K562 (cell line): ENCODE results near the gene LTBP4. TPM values are rescaled to one million over a fixed set of nuclear protein-coding genes. Genes with fewer than 3 reads are reported as not detected.

ENCODE experiments used
- ARID1B ChIP-seq: fragments of 450-650 bp; IDR thresholded peaks from 2 replicates; pipeline ENCODE4 v1.6.1; 2016; ENCODE audit warnings: antibody characterized with exemption, mild to moderate bottlenecking, inconsistent platforms
- CHD4 ChIP-seq: fragments of 200-600 bp; sonication (generic); IDR thresholded peaks from 3 replicates; pipeline ENCODE4 v1.6.1; 2012; ENCODE audit warnings: low read depth, mild to moderate bottlenecking, mixed read lengths, low read length, inconsistent platforms; ENCODE audit not compliant: insufficient read depth, insufficient replicate concordance, poor library complexity, severe bottlenecking
- CLOCK ChIP-seq: fragments of 250-450 bp; sonication (Bioruptor Pico); IDR thresholded peaks from 2 replicates; pipeline ENCODE4 v1.4.0; 2020; ENCODE audit warnings: mild to moderate bottlenecking, moderate library complexity, borderline replicate concordance
- DLX4 ChIP-seq: fragments of 250-450 bp; sonication (Bioruptor Pico); IDR thresholded peaks from 2 replicates; pipeline ENCODE4 v1.6.1; 2021; ENCODE audit warnings: mild to moderate bottlenecking
- DPF2 ChIP-seq: fragments of 450-650 bp; IDR thresholded peaks from 2 replicates; pipeline ENCODE4 v1.6.1; 2016
- MECOM ChIP-seq: fragments of 250-450 bp; sonication (Bioruptor Pico); IDR thresholded peaks from 2 replicates; pipeline ENCODE4 v1.8.0; 2022; ENCODE audit warnings: inconsistent platforms
- PRMT5 ChIP-seq: sonication (generic); formaldehyde crosslinking; IDR thresholded peaks from 2 replicates; pipeline ENCODE4 v1.5.0; 2020; ENCODE audit warnings: missing genetic modification reagents
- SIRT6 ChIP-seq: IDR thresholded peaks from one replicate; pipeline ENCODE4 v1.6.1; 2012; ENCODE audit warnings: low read depth, mild to moderate bottlenecking, control low read depth, inconsistent platforms, low read length, moderate library complexity
- ZFX ChIP-seq: sonication (generic); formaldehyde crosslinking; IDR thresholded peaks from 2 replicates; pipeline ENCODE4 v1.8.0; 2022; ENCODE audit warnings: mild to moderate bottlenecking, missing genetic modification reagents, moderate library complexity
- ZNF318 ChIP-seq, 2 experiments: fragments of 450-650 bp; IDR thresholded peaks; 2 replicates each; pipeline ENCODE4 v1.6.1; 2016; ENCODE audit warnings: mild to moderate bottlenecking in 2 of 2, borderline replicate concordance in 1 of 2, low read depth in 1 of 2, moderate library complexity in 1 of 2
- ZNF655 ChIP-seq: fragments of 250-450 bp; sonication (Bioruptor Pico); IDR thresholded peaks from 2 replicates; pipeline ENCODE4 v1.5.0; 2021
- ZZZ3 ChIP-seq: fragments of 450-650 bp; IDR thresholded peaks from 2 replicates; pipeline ENCODE4 v1.6.1; 2016; ENCODE audit warnings: antibody characterized with exemption, mild to moderate bottlenecking, moderate library complexity
- polyA plus RNA-seq, 8 experiments: library from polyadenylated mRNA; depleted of rRNA in 4 of 8; stranded (reverse) in 5 of 8; unstranded in 3 of 8; fragments of >200 nt; fragmentation: Nextera tagmentation in 2 of 8; fragmentation: Illumina TruSeq in 1 of 8; extraction: Ambion mirVana in 2 of 8; extraction: Trizol in 1 of 8; gene quantifications; 2 replicates each; pipeline versions ENCODE4 v1.2.1 to v1.2.3, GENCODE V29; 2011 to 2014; ENCODE audit warnings: inconsistent platforms in 1 of 8, missing spikeins in 1 of 8
- total RNA-seq, 7 experiments: library from RNA; depleted of rRNA in 6 of 7; stranded (reverse); fragments of >200 nt in 6 of 7; fragmentation: Illumina TruSeq in 2 of 7; extraction: Trizol in 2 of 7; gene quantifications; 2 replicates each; pipeline versions ENCODE4 v1.2.1 to v1.2.3, GENCODE V29; 2011 to 2021; ENCODE audit warnings: low replicate concordance in 1 of 7

LTBP4 gene
- total and polyA plus RNA-seq, 9 of the 15 experiments (the other 6 are each of a cell fraction or from before 2014, with no cell fraction given): 0.35 to 160 (median 31.6) TPM

- no peak for TF ChIP-seq ZNF318 (IDR thresholded peaks at IDR 0.05; ENCODE audit: borderline replicate concordance in 1 of 2, low read depth in 1 of 2)
- TF ChIP-seq CLOCK (CRISPR knock-in tag): no peak
- no peak for TF ChIP-seq ZNF655 (CRISPR knock-in tag)
- TF ChIP-seq ZZZ3: no peak
- no peak for TF ChIP-seq DLX4 (CRISPR knock-in tag)
- TF ChIP-seq CHD4: no peak
- TF ChIP-seq PRMT5: no peak
- TF ChIP-seq ZFX (CRISPR knock-in tag): peak; percentile 65
- no peak for TF ChIP-seq SIRT6
- TF ChIP-seq MECOM (CRISPR knock-in tag): no peak
- TF ChIP-seq ARID1B: peak; percentile 51; the same call in 1 of the 2 replicates
- TF ChIP-seq DPF2: no peak
These were observed 8.6 kb downstream of the LTBP4 start (continued) for GRCh38 chr19:40609561-40610395.
